OCI-M2 (cell line): ENCODE measurements around the gene L3MBTL1.
"Not testable (repeated sequence)": the region's sequence is repeated elsewhere in the genome, so short reads cannot be mapped to it uniquely, and the experiment has no call there.

Source experiments
- DNase-seq: peaks from one replicate; lab custom pipeline; 2025; ENCODE audit not compliant: unreplicated experiment; lab: John Stamatoyannopoulos, UW

The L3MBTL1 gene

GRCh38 chr20:43502021-43502420 lies 5.5 kb upstream of the L3MBTL1 start:
- not testable (repeated sequence) for DNase-seq

GRCh38 chr20:43506238-43506637 lies 1.3 kb upstream of the L3MBTL1 start:
- DNase-seq = no peak

GRCh38 chr20:43508106-43508505 lies 609 bp downstream of the L3MBTL1 start:
- DNase-seq = no peak

- no peak for DNase-seq
Measured at GRCh38 chr20:43508604-43509040, 1.1 kb downstream of the L3MBTL1 start.

GRCh38 chr20:43511879-43512278 lies 4.4 kb downstream of the L3MBTL1 start:
- no peak for DNase-seq

GRCh38 chr20:43513372-43513930 lies 6.0 kb downstream of the L3MBTL1 start:
- DNase-seq = no peak

GRCh38 chr20:43513931-43514647 lies 6.6 kb downstream of the L3MBTL1 start:
- peak; percentile 74 for DNase-seq

GRCh38 chr20:43514648-43514999 lies 7.1 kb downstream of the L3MBTL1 start:
- no peak for DNase-seq

- no peak for DNase-seq
Measured at GRCh38 chr20:43515628-43516027, 8.1 kb downstream of the L3MBTL1 start.

GRCh38 chr20:43516251-43516824 lies 8.8 kb downstream of the L3MBTL1 start:
- no peak for DNase-seq

- no peak for DNase-seq
Measured at GRCh38 chr20:43520074-43520630, 12.7 kb downstream of the L3MBTL1 start.

GRCh38 chr20:43525021-43525420 lies 17.5 kb downstream of the L3MBTL1 start:
- no peak for DNase-seq

GRCh38 chr20:43528258-43528875 lies 20.9 kb downstream of the L3MBTL1 start:
- no peak for DNase-seq

- DNase-seq = no peak
Measured at GRCh38 chr20:43529051-43529450, 21.6 kb downstream of the L3MBTL1 start.

GRCh38 chr20:43529457-43530153 lies 22.1 kb downstream of the L3MBTL1 start:
- DNase-seq = no peak

- no peak for DNase-seq
Measured at GRCh38 chr20:43530321-43531090, 23.0 kb downstream of the L3MBTL1 start.

- no peak for DNase-seq
Measured at GRCh38 chr20:43531091-43531443, 23.6 kb downstream of the L3MBTL1 start.

GRCh38 chr20:43532416-43533055 lies 25.0 kb downstream of the L3MBTL1 start:
- no peak for DNase-seq

- no peak for DNase-seq
Measured at GRCh38 chr20:43533060-43533459, 25.6 kb downstream of the L3MBTL1 start.

- no peak for DNase-seq
Measured at GRCh38 chr20:43534016-43534415, 26.5 kb downstream of the L3MBTL1 start.
